HG03175 (cell line): Measurements from ENCODE around the gene YWHAG.
"Not testable (repeated sequence)": the region's sequence is repeated elsewhere in the genome, so short reads cannot be mapped to it uniquely, and the experiment has no call there.

ENCODE experiments used
- ATAC-seq: cut with Tn5 transposase; IDR thresholded peaks from one replicate; pipeline ENCODE4 v1.9.1; 2021; ENCODE audit warnings: mild to moderate bottlenecking, moderate library complexity; ENCODE audit not compliant: unreplicated experiment

YWHAG gene

GRCh38 chr7:76358481-76359110, at the start of gene YWHAG:
YWHAG (minus strand) TSS chr7:76358991; CDS start chr7:76358808, 183 bp downstream.
- peak; percentile 64 for ATAC-seq

- ATAC-seq: no peak
Observed at GRCh38 chr7:76408121-76408560, 49.4 kb upstream of the YWHAG start.

GRCh38 chr7:76407718-76408117, 48.9 kb upstream of the YWHAG start:
- ATAC-seq: no peak

- no peak for ATAC-seq
Observed at GRCh38 chr7:76405738-76406137, 46.9 kb upstream of the YWHAG start.

GRCh38 chr7:76403780-76404494, 45.1 kb upstream of the YWHAG start:
- ATAC-seq: no peak

- ATAC-seq: not testable (repeated sequence)
Observed at GRCh38 chr7:76403097-76403496, 44.3 kb upstream of the YWHAG start.

GRCh38 chr7:76400248-76400647, 41.5 kb upstream of the YWHAG start:
- no peak for ATAC-seq

GRCh38 chr7:76397409-76398183, 38.8 kb upstream of the YWHAG start:
- ATAC-seq: peak; percentile 33

- ATAC-seq: no peak
Observed at GRCh38 chr7:76396864-76397263, 38.1 kb upstream of the YWHAG start.

- ATAC-seq: no peak
Observed at GRCh38 chr7:76395965-76396726, 37.4 kb upstream of the YWHAG start.

GRCh38 chr7:76395605-76395964, 36.8 kb upstream of the YWHAG start:
- not testable (repeated sequence) for ATAC-seq

- ATAC-seq: no peak
Observed at GRCh38 chr7:76394957-76395356, 36.2 kb upstream of the YWHAG start.

- peak; percentile 85 for ATAC-seq
Observed at GRCh38 chr7:76393116-76394031, 34.6 kb upstream of the YWHAG start.

- ATAC-seq: no peak
Observed at GRCh38 chr7:76392531-76393115, 33.8 kb upstream of the YWHAG start.

GRCh38 chr7:76390092-76390491, 31.3 kb upstream of the YWHAG start:
- ATAC-seq: no peak

GRCh38 chr7:76387789-76388188, 29.0 kb upstream of the YWHAG start:
- not testable (repeated sequence) for ATAC-seq

GRCh38 chr7:76386691-76387260, 28.0 kb upstream of the YWHAG start:
- ATAC-seq: no peak

GRCh38 chr7:76383089-76383944, 24.5 kb upstream of the YWHAG start:
- no peak for ATAC-seq
